ENCODE measurements around the gene HLX. TPM values are rescaled to one million over a fixed set of nuclear protein-coding genes. Genes with fewer than 3 reads are reported as not detected.

The HLX gene
- total and polyA plus RNA-seq, 2 of the 13 experiments (the other 11 are each of a cell fraction or from before 2014, with no cell fraction given), result 0.30 to 0.35 TPM

DNA sequence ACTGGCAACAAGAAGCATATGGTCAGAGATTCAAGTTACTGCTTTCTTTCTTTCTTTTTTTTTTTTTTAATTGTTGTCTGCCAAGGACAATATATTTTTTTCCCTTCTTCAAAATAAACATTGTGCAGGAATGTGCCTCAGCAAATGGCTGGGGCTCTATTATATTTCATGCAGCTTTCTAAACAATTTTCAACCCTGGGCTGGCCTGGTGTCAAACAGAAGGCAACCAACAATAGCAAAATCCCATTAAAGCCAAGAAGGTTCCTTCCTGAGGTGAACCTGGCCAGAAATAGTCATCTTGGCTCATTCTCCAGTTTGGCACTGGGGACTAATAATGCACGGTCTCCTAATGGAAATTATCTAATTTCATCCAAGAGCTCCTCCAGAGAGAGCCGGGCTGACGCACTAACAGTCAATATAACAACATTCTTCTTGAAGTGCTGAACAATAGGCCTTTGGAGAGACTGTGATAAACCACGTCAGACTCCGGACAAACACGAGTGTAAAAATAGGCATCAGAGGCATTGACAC is 35.7 kb upstream of the HLX start (continued):
- TF ChIP-seq, protein P1, sequence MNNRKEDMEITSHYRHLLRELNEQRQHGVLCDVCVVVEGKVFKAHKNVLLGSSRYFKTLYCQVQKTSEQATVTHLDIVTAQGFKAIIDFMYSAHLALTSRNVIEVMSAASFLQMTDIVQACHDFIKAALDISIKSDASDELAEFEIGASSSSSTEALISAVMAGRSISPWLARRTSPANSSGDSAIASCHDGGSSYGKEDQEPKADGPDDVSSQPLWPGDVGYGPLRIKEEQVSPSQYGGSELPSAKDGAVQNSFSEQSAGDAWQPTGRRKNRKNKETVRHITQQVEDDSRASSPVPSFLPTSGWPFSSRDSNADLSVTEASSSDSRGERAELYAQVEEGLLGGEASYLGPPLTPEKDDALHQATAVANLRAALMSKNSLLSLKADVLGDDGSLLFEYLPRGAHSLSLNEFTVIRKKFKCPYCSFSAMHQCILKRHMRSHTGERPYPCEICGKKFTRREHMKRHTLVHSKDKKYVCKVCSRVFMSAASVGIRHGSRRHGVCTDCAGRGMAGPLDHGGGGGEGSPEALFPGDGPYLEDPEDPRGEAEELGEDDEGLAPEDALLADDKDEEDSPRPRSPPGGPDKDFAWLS (CRISPR knock-in tag; IDR thresholded peaks at IDR 0.05; ENCODE audit: borderline replicate concordance), result no peak
- TF ChIP-seq ZNF570 (CRISPR knock-in tag; IDR thresholded peaks at IDR 0.05; ENCODE audit: borderline replicate concordance), result no peak
- TF ChIP-seq, protein P2, sequence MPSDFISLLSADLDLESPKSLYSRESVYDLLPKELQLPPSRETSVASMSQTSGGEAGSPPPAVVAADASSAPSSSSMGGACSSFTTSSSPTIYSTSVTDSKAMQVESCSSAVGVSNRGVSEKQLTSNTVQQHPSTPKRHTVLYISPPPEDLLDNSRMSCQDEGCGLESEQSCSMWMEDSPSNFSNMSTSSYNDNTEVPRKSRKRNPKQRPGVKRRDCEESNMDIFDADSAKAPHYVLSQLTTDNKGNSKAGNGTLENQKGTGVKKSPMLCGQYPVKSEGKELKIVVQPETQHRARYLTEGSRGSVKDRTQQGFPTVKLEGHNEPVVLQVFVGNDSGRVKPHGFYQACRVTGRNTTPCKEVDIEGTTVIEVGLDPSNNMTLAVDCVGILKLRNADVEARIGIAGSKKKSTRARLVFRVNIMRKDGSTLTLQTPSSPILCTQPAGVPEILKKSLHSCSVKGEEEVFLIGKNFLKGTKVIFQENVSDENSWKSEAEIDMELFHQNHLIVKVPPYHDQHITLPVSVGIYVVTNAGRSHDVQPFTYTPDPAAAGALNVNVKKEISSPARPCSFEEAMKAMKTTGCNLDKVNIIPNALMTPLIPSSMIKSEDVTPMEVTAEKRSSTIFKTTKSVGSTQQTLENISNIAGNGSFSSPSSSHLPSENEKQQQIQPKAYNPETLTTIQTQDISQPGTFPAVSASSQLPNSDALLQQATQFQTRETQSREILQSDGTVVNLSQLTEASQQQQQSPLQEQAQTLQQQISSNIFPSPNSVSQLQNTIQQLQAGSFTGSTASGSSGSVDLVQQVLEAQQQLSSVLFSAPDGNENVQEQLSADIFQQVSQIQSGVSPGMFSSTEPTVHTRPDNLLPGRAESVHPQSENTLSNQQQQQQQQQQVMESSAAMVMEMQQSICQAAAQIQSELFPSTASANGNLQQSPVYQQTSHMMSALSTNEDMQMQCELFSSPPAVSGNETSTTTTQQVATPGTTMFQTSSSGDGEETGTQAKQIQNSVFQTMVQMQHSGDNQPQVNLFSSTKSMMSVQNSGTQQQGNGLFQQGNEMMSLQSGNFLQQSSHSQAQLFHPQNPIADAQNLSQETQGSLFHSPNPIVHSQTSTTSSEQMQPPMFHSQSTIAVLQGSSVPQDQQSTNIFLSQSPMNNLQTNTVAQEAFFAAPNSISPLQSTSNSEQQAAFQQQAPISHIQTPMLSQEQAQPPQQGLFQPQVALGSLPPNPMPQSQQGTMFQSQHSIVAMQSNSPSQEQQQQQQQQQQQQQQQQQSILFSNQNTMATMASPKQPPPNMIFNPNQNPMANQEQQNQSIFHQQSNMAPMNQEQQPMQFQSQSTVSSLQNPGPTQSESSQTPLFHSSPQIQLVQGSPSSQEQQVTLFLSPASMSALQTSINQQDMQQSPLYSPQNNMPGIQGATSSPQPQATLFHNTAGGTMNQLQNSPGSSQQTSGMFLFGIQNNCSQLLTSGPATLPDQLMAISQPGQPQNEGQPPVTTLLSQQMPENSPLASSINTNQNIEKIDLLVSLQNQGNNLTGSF (CRISPR knock-in tag; IDR thresholded peaks at IDR 0.05), result no peak
- no peak for TF ChIP-seq ZNF775 (CRISPR knock-in tag; IDR thresholded peaks at IDR 0.05; ENCODE audit: borderline replicate concordance)
- TF ChIP-seq, protein P3, sequence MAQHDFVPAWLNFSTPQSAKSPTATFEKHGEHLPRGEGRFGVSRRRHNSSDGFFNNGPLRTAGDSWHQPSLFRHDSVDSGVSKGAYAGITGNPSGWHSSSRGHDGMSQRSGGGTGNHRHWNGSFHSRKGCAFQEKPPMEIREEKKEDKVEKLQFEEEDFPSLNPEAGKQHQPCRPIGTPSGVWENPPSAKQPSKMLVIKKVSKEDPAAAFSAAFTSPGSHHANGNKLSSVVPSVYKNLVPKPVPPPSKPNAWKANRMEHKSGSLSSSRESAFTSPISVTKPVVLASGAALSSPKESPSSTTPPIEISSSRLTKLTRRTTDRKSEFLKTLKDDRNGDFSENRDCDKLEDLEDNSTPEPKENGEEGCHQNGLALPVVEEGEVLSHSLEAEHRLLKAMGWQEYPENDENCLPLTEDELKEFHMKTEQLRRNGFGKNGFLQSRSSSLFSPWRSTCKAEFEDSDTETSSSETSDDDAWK (CRISPR knock-in tag; IDR thresholded peaks at IDR 0.05), result no peak
- TF ChIP-seq ZNF264 (CRISPR knock-in tag; IDR thresholded peaks at IDR 0.05), result no peak

All from HepG2 (cell line).